T follicular helper cell (primary cell): ENCODE results near the gene CYTH3.
"Not testable (repeated sequence)": the region's sequence is repeated elsewhere in the genome, so short reads cannot be mapped to it uniquely, and the experiment has no call there.

Source experiments
- DNase-seq: peaks from one replicate; pipeline ENCODE4 v3.0.0-alpha.2; 2020; ENCODE audit warnings: low read depth

CYTH3 gene

DNA sequence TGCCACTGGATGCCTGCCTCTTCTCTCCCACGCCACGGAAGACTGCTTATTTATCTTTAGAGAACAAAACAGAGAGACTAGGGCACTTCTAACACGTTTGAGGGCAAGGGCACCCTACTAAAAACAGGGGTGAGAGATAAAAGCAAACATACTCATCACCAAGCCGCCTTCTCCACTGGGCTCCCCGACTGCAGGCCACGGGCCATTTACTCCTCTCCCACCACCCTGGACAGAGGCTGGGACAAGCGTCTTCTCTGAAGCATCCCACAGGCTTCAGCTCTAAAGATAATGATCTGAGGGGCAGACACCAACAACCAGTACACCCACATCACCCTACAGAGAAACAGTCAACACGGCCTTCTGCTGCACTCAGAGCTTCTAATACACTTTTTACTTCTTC is 78.7 kb downstream of the CYTH3 start:
- DNase-seq = no peak

DNA sequence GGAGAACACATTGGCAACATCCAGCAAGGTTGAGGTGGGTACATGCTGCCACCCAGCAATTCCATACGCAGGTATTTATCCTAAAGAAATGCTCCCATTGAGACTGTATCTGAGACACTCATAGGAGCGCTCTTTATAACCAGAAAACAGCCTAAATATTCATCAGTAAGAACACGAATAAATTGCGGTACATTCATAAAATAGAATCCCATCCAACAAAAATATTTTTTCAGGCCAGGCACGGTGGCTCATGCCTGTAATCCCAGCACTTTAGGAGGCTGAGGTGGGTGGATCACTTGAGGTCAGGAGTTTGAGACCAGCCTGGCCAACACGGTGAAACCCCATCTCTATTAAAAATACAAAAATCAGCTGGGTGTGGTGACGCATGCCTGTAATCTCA is 81.9 kb downstream of the CYTH3 start:
- DNase-seq = not testable (repeated sequence)

GRCh38 chr7:6188389-6188788 is 84.0 kb downstream of the CYTH3 start:
- no peak for DNase-seq

DNA sequence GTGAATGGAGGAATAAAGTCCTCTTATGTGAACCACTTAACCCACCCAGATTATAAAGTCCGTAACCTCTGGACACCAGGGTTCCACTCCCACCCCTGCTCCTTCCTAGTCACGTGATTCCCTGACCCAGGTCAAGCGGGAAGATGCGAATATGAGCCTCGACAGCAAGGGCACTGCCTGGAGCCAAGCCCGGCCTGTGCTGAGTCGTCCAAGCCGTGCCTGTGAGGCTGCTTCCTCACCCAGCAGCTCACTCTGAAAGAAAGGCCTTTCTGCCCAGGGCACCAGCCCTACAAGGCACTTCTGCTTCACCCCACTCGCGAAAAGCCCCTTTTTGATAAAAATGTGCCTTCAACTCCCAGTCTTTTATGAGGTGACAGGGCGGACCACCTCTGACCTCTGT is 85.8 kb downstream of the CYTH3 start:
- no peak for DNase-seq

- no peak for DNase-seq
Observed at GRCh38 chr7:6182993-6183392, 89.4 kb downstream of the CYTH3 start.

DNA sequence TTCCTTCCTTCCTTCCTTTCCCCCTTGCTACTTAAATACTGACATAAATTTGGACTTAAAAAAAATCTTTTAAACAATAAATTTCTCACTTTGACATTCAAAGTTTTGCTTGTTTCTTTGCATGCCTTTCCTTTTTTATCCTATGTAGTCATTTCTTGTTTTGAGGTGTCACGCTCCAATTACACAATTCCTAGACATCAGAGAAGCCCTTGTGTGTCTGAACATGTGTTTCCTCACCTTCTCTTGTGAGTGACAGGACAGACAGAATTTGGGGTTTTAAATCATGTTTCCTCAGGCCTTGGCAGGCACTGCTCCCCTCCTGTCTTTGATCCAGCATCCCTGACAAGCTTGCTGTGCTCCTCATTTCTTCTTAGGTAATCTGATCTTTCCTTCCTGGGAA is 91.3 kb downstream of the CYTH3 start:
- DNase-seq = no peak

DNA sequence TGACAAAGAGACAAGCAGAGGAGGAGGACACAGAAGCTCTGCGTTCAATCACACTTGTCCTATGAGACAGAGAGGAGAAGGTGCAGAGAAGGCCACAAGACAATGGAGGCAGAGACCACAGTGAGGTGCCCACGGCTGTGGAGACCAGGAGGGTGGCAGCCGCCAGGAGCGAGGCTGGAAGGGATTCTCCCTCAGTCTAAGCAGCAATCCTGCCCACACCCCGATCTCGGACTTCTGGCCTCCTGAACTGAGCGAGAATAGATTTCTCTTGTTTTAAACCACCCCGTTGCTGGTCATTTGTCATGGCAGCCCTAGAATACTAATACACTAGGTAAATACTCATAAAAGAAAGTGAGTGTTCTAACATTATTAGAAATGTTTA is 92.1 kb downstream of the CYTH3 start:
- DNase-seq = no peak

- no peak for DNase-seq
Observed at GRCh38 chr7:6179620-6180343, 92.6 kb downstream of the CYTH3 start.

- no peak for DNase-seq
Observed at GRCh38 chr7:6178298-6179029, 94.0 kb downstream of the CYTH3 start.

DNA sequence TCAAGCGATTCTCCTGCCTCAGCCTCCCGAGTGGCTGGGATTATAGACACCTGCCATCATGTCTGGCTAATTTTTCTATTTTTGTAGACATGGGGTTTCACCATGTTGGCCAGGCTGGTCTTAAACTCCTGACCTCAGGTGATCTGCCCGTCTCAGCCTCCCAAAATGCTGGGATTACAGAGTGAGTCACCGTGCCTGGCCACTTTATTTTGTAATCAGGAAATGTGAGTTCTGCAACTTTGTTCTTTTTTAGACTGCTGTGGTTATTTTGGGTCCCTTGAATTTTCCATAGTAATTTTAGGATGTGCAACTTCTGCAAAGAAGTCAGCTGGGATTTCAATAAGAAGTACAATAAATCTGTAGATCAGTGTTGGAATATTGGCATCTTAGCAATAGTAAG is 96.8 kb downstream of the CYTH3 start:
- DNase-seq = no peak

- no peak for DNase-seq
Observed at GRCh38 chr7:6172910-6173295, 99.5 kb downstream of the CYTH3 start.

GRCh38 chr7:6172224-6172909 is 100.1 kb downstream of the CYTH3 start:
- DNase-seq = no peak

DNA sequence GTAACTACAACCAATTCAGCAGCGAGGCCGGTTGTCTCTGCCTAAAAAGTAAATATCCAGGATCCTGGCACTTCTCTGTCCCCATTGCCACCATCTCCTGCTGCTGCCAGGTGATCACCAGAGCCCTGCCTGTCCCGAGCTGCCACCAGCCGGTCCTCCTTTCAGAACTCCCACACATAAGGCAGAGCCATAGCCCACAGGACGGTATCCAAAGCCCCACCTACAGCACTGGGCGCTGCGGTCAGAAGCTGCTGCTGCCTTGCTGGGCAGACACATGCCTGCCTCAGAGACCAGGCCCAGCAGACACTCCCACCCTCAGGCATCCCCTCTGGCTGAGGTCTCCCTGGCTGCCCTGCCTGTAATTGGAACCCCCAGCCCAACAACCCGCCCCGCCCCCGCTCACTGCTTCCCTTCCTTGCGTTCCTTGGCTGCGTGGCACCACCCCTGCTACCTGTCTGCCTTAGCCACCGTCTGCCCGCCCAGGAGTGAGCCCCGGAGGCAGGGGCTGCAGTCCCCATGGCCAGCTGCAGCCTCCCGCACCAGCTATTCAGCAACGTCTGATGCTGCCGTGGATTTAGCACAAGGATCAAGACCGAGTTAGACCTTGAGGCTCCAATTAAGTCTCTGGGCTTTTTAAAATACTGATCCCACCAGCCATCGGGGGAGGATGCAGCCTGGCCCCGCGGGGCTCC is 100.7 kb downstream of the CYTH3 start:
- no peak for DNase-seq

DNA sequence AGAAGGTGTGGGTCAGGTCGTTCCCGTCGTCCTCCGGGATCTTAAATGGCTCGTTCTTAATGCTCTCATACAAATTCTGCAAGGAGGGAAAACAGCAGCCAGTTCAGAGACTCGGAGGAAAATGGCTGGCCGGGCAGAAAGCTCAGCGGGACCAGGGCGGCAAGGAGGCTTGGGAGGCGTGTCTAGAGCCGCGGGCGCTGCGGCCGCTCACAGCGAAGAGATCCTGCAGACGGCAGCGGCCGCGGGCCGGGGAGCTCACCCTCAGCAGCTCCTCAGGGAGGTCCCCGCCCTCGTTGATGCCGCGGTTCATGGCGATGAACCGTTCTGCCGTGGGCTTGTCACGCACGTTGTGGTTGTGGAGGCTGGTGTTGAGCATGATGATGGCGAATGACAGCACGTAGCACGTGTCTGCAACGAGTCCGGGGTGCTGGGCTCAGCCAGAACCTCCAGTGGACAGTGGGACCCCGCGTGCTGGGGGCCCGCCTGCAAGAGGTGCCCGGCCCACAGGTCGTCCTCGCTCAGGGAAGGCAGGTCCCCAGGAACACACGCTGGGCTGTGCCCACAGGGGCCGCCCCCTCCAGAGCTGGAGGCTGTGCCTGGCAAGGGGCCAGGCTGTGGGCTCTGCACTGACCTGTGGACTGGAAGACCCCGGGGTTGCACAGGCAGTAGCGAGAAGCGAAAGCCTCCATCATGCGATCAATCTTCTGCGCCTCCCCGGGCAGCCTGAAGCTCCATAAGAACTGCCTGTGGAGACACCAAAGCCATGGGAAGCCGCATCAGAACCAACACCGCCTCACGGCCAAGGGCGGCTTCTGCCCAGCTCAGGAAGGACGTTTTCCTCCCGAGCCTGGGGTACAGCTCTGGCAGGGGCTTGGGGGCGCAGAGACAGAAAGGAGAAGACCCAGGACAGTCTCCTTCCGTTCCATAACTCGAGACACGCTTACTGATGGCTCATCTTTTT is 101.6 kb downstream of the CYTH3 start:
- no peak for DNase-seq

DNA sequence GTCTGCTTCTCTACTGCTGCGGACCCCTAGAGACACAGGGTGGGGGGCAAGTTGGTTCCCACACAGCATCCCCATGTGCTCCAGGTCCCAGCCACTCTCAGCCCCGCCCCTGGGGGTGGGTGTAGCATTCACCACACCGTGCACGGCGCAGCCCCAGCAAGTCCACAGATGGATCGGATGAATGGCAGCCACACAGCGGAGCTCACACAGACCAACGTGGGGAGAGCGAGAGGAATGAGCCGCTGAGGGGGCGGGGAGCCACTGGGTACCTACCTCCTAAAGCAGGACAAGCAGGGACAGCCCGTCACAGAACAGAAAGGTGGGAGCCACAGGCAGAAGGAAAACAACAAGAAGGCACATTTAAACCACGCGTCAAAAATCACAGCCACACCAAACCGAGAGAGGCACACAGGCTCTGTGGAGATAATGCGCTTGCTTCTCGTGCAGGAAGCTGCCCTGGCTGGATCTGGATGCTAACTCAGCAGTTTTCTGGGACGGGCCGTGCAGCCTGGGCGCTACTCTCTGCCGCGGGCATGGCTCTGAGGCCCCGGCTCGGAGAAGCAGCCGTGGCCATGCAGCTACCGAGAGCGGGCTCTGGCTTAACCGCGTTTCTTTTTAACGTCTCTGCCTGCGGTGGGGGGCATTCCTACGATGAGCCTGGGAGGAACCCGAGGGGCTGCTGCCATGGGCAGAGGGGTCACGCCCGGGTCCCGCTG is 102.5 kb downstream of the CYTH3 start:
- DNase-seq = no peak

DNA sequence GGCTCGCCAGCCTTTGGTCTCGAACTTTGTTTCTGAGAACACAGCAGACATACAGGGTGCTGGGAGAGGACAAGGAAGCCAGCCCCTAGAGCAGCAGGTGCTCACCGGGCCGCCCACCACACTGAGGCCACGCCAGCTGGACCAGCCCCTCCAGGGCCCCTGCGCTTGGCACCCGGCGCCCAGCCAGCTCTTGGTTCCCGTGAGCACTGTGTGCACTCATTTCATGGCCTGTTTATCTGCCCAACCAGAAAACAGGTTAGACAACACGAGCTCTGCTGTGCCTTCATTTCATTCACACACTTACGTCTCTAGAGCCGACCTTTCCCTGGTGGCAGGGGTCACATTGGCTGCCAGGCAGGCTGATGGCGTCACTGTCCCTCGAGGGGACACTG is 104.0 kb downstream of the CYTH3 start:
- no peak for DNase-seq

GRCh38 chr7:6167587-6168476 is 104.6 kb downstream of the CYTH3 start:
- DNase-seq = no peak

DNA sequence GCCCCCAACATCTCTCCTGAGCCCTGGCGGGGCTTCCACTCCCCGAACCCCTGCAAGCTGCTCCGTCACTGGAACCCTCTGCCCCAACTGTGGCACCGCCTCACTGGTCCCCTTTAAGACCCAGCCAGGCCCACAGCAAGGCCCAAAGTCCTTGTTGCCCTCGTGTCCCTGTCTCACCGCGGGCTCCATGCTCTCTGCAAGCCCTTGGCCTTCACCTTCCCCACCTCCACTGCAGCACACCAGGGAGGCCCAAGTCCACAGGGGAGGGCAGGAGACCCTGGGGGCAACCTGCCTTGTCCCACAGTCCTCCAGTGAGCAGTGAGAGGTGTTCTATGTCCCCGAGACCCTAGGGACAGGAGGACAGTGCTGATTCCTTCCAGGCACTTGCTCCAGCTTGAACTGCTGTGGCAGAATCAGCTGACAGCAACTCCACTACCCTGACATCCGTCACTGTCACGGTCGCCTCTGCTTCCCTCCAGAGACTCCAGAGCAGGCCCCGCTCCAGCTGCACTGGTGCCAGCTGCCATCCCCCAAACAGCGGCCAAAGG is 105.3 kb downstream of the CYTH3 start:
- DNase-seq = no peak

GRCh38 chr7:6166443-6166891 is 106.0 kb downstream of the CYTH3 start:
- no peak for DNase-seq
